Fibroblast of skin of right biceps (primary cell): ENCODE results near the gene TRIM47.

ENCODE experiments used
- DNase-seq: peaks from one replicate; pipeline ENCODE4 v3.0.0-alpha.2; 2013

The TRIM47 gene

DNA sequence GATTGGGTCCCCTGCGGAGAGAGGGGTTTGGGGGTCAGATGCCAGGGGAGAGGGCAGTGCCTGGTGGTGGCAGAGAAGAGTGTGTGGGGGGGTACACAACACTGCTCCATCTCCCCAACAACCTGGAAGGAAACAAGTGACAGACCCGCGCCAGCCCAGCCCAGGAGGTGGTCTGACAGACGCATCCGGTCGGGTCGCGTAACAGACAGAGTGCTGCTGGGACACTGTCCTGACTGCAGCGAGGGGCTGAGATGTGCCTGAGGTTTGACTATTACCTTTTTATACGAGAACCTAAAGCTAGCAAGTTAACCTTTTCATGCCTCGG lies 50.3 kb downstream of the TRIM47 start:
- no peak for DNase-seq

DNA sequence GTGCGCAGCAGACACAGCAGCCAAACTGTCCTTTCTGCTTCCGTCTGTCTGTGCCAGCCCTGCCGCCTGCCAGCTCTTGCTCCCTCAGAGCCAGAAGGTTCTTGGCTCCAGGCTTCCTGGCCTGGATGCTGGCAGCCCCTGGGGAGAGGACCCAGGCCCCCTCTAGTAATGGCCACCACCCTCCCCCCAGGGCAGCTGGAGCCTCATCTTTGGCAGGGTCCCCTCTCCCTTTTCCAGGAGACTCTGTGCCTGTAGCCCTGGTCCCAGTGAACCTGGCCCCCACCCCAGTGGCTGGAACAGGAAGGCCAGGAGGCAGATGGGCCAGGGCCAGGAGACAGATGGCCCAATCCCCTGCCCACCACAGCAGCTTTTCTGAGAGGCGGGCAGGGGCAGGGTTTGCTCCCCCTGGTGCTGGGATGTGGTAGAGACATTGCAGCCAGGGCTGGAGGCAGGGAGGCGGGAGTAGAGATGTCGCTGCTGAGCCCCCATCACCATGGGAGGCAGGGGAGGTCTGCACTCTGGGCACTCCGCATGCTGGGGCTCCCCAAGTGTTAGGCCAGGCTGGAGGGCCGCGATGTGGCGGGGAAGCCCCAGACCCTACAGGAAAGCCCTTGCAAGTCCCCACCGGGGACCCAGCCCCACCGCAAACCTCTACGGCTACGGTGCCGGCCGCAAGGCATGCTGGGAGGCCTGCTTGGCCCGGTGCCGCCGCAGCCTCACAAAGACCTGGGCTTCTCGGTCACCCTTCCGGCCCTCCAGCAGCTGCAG lies 50.9 kb downstream of the TRIM47 start:
- peak; percentile 66 for DNase-seq

DNA sequence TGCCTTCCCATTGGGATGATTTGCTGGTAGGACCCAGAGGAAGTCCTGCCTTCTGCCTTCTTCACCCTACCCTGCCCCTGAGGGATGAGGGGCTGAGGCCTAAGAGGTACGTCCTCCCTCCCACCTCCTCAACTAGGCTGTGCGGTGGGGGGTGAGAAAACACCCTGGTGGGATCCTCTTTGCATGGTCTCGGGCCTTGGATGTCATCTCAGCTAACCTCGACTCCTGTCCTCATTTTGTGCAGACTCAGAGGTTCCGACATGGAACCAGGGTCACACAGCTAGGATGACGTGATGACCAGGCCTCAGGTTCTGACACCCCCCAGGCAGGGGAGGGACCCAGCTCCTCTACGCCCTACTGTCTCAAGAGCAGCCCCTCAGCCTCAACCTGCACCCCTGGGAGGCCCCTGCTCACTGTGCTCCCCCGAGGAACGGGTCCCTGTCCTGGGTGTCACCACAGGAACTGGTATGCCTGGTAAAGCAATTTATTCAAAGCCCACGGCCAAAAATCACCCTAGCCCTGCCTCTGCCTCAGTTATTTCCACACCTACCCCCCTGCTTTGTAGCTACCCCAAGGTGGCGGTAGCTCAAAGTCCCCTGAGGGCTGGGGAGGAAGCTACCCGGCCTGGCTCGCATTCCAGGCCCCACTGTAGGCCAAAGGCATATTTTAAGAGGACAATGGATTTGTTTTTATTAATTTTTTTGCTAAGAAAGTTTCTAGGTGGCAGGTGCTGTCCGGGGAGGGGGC lies 51.6 kb downstream of the TRIM47 start:
- no peak for DNase-seq

GRCh38 chr17:75825748-75826370 lies 52.5 kb downstream of the TRIM47 start:
- no peak for DNase-seq

DNA sequence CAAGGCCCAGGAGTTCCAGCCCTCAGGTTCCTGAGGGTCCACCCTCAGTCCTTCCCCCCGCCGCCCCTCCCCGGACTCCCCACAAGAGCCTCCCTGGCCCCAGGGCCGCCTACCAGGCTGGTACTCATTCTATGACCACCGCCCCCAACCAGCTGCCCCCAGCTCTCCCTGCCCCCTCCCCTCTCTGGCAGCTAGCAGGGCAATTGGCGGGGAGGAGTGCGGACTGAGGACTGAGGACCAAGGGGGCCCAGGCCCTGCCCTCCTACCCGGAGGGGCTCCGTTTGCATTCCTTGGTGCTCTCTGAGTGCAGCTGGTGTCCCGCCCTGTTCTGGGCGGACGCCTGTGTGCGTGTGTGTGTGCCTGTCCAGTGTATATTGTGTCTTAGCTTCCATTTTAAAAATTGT lies 53.2 kb downstream of the TRIM47 start:
- no peak for DNase-seq

GRCh38 chr17:75824666-75825065 lies 53.7 kb downstream of the TRIM47 start:
- no peak for DNase-seq
